Body of pancreas (tissue), 4 donors: Measurements from ENCODE around the gene TMEM184B. TPM values are rescaled to one million over a fixed set of nuclear protein-coding genes. Genes with fewer than 3 reads are reported as not detected.

Experiments
- ATAC-seq: fragments of 150-250 bp; one replicate; pipeline ENCODE4 v1.9.1; 2016
- DNase-seq, 4 donors: peaks; one replicate each; pipeline ENCODE4 v3.0.0-alpha.2; 2019
- H3K27ac ChIP-seq, 4 donors: fragments of 200-600 bp; sonication (generic); 1 replicate in 3 of 4; 2 replicates in 1 of 4; pipeline versions ENCODE4 v1.5.1 to v1.6.1; 2016 to 2019; ENCODE audit warnings: mild to moderate bottlenecking in 1 of 4, mixed read lengths in 1 of 4, moderate library complexity in 1 of 4
- H3K27me3 ChIP-seq, 2 donors: fragments of 200-600 bp; sonication (generic); one replicate each; pipeline ENCODE4 v1.6.0; 2016; ENCODE audit warnings: mild to moderate bottlenecking in 1 of 2
- H3K36me3 ChIP-seq, 2 donors: fragments of 200-600 bp; sonication (generic); replicated peaks in 1 of 2; 2 replicates each; pipeline ENCODE4 v1.5.1; 2016; ENCODE audit warnings: low read depth in 2 of 2; ENCODE audit not compliant: insufficient read depth in 1 of 2
- H3K4me1 ChIP-seq: fragments of 200-600 bp; sonication (generic); one replicate; pipeline ENCODE4 v1.6.0; 2016
- H3K4me3 ChIP-seq, 2 donors: fragments of 200-600 bp; sonication (generic); 1 replicate in 1 of 2; 2 replicates in 1 of 2; pipeline ENCODE4 v1.5.1; 2016 to 2019
- H3K9me3 ChIP-seq, 3 donors: fragments of 200-600 bp; sonication (generic); 1 replicate in 2 of 3; 2 replicates in 1 of 3; pipeline ENCODE4 v1.5.1; 2016
- CTCF ChIP-seq, 7 experiments: fragments of 450-650 bp in 4 of 7; fragments of 200-600 bp in 3 of 7; sonication (generic) in 3 of 7; IDR thresholded peaks; one replicate each; pipeline ENCODE4 v1.5.1; 2016 to 2019; ENCODE audit warnings: antibody characterized with exemption in 7 of 7
- POLR2A ChIP-seq, 3 donors: fragments of 450-650 bp; IDR thresholded peaks; one replicate each; pipeline ENCODE4 v1.6.1; 2016; ENCODE audit warnings: antibody characterized with exemption in 3 of 3, mild to moderate bottlenecking in 2 of 3
- WGBS, 2 donors: methylation state at CpG; one replicate each; pipeline ENCODE4 v1.1.5; 2017; 5-methylcytosine and 5-hydroxymethylcytosine counted together
- intact Hi-C: fragments of 100-400 bp; cut with DNase I; formaldehyde crosslinking; loops from one replicate; pipeline ENCODE4 v1.15.1; 2023
- total RNA-seq, 2 donors: library from RNA; depleted of rRNA; stranded (reverse); fragments of >200 nt; gene quantifications; one replicate each; pipeline ENCODE4 v1.1.0, GENCODE V29; 2016

Gene TMEM184B
- total RNA-seq, 2 donors from 2014 or later = 28.7 to 31.4 TPM

GRCh38 chr22:38286915-38287669 lies 14.3 kb upstream of the TMEM184B start:
- WGBS, 2 donors = 77 to 94% methylated on average over 10 to 11 of the region's 11 CpGs
- Histone ChIP-seq H3K36me3 (peaks cover 0 to 3% of the 10 kb centered on the region in 2 donors), H3K4me1 (peaks cover 13% of the 10 kb centered on the region), H3K27ac (no peak overlapping the region), H3K4me3 (no peak overlapping the region), H3K27me3 (no peaks in the 10 kb centered on the region), H3K9me3 (no peaks in the 10 kb centered on the region)
- TF ChIP-seq POLR2A (IDR thresholded peaks at IDR 0.05) (no peak), CTCF (IDR thresholded peaks at IDR 0.05) (no peak)
- ATAC-seq = no peak
- no peak for DNase-seq
- intact Hi-C loops = no loop called here

- no peaks in the 10 kb centered on the region for H3K27me3 ChIP-seq
- DNase-seq = no peak
- H3K27ac ChIP-seq = no peak overlapping the region
- H3K36me3 ChIP-seq = no peaks in the 10 kb centered on the region
- H3K9me3 ChIP-seq = no peaks in the 10 kb centered on the region
- no peak overlapping the region for H3K4me3 ChIP-seq
- H3K4me1 ChIP-seq = peaks cover 13% of the 10 kb centered on the region
- 72 to 74% methylated on average over 8 of the region's 8 CpGs for WGBS, 2 donors
- intact Hi-C loops = no loop called here
- TF ChIP-seq CTCF (IDR thresholded peaks at IDR 0.05) (no peak), POLR2A (IDR thresholded peaks at IDR 0.05) (no peak)
- no peak for ATAC-seq
Observed at GRCh38 chr22:38285018-38285417, 12.2 kb upstream of the TMEM184B start.

GRCh38 chr22:38284042-38284402 lies 11.2 kb upstream of the TMEM184B start:
- DNase-seq (peak; percentile 32 to 56 (median 41)), ATAC-seq (peak; percentile 58)
- WGBS, 2 donors = 54 to 63% methylated on average over 5 of the region's 5 CpGs
- Histone ChIP-seq H3K9me3 (no peaks in the 10 kb centered on the region), H3K36me3 (no peaks in the 10 kb centered on the region), H3K27ac (peak overlapping the region; percentile 48 to 63 (median 60)), H3K27me3 (no peaks in the 10 kb centered on the region), H3K4me1 (peaks cover 13% of the 10 kb centered on the region), H3K4me3 (no peak overlapping the region)
- intact Hi-C loops = no loop called here
- TF ChIP-seq CTCF (IDR thresholded peaks at IDR 0.05) = no peak
- TF ChIP-seq POLR2A (IDR thresholded peaks at IDR 0.05) = peak in 1 of 3 donors; percentile 5

GRCh38 chr22:38282397-38282796 lies 9.6 kb upstream of the TMEM184B start:
- Histone ChIP-seq H3K27me3 (no peaks in the 10 kb centered on the region), H3K9me3 (no peaks in the 10 kb centered on the region), H3K4me1 (peaks cover 13% of the 10 kb centered on the region), H3K27ac (no peak overlapping the region), H3K36me3 (no peaks in the 10 kb centered on the region), H3K4me3 (no peak overlapping the region)
- no peak for TF ChIP-seq CTCF (IDR thresholded peaks at IDR 0.05)
- TF ChIP-seq POLR2A (IDR thresholded peaks at IDR 0.05) = no peak
- ATAC-seq (no peak), DNase-seq (no peak)
- intact Hi-C loops = no loop called here
- WGBS, 2 donors = 83 to 89% methylated on average over 4 to 9 of the region's 9 CpGs

- no peak for DNase-seq
- ATAC-seq = no peak
- no peak overlapping the region for H3K4me3 ChIP-seq
- H3K36me3 ChIP-seq = no peaks in the 10 kb centered on the region
- H3K4me1 ChIP-seq = peaks cover 16% of the 10 kb centered on the region
- 56 to 65% methylated on average over 2 of the region's 2 CpGs for WGBS, 2 donors
- no peaks in the 10 kb centered on the region for H3K27me3 ChIP-seq
- no peaks in the 10 kb centered on the region for H3K9me3 ChIP-seq
- H3K27ac ChIP-seq = no peak overlapping the region
- intact Hi-C loops = no loop called here
- TF ChIP-seq CTCF (IDR thresholded peaks at IDR 0.05) (no peak), POLR2A (IDR thresholded peaks at IDR 0.05) (no peak)
Observed at GRCh38 chr22:38276166-38276565, 3.4 kb upstream of the TMEM184B start.
